Measurements from ENCODE around the gene ATG12. TPM values are rescaled to one million over a fixed set of nuclear protein-coding genes. Genes with fewer than 3 reads are reported as not detected.
A peak's percentile ranks its signal among the peaks of the same experiment; 100 is the strongest.

The ATG12 gene
- total and polyA plus RNA-seq, 7 experiments from 2014 or later, result 47.9 to 141 (median 82.9) TPM

DNA sequence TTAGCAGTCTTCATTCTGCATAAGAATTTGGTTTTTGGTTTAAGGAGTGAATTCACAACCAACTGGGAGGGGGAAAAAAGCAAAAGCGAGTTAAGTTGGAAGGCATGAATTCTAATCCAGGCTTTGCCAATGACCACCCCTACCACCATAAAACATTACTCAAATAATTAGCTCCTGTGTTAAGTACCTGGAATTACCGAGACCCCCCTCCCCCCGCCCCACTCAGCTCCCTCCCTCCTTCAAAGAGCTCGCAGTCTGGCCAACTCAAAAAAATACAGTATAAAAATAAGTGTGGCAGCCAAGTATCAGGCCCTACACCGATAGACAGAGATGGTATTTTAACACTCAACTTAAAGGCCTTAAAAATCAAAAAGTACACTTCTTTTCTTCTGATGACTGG lies 492 bp downstream of the ATG12 start:
- CTCF ChIA-PET, result interaction anchor here (0.6 to 1.7 kb wide), 3 partner anchors 10 to 267 kb away, joined by 3 to 5 read pairs (median 3); no protein-coding TSS in a partner anchor
- Histone ChIP-seq H3K9me3 (ENCODE audit: control insufficient read depth in 2 of 3, low read length in 3 of 3) (no peaks in the 10 kb centered on the region), H3K4me3 (ENCODE audit: low read length) (peak overlapping the region; percentile 81), H3K27me3 (ENCODE audit: control insufficient read depth in 2 of 2, insufficient read depth in 2 of 2, low read length in 2 of 2) (no peaks in the 10 kb centered on the region), H3K36me3 (ENCODE audit: control insufficient read depth in 2 of 3, insufficient read depth in 3 of 3, low read length in 3 of 3) (peaks cover 6 to 19% (median 13%) of the 10 kb centered on the region in 3 experiments), H3K4me1 (ENCODE audit: control insufficient read depth in 2 of 2, insufficient read depth in 2 of 2, low read length in 2 of 2) (peaks cover 36 to 37% of the 10 kb centered on the region in 2 donors), H3K27ac (ENCODE audit: low read depth, low read length) (peak overlapping the region; percentile 83)
- peaks cover 0 to 21% (median 7%) of the 10 kb centered on the region in 5 donors for H3K36me3 Mint-ChIP-seq
- ATAC-seq (no peak), DNase-seq (no peak)
- peaks cover 0 to 7% (median 0%) of the 10 kb centered on the region in 5 donors for H3K27me3 Mint-ChIP-seq
- intact Hi-C loops (cut with micrococcal nuclease), result loop anchor here (1.0 to 5.0 kb wide), 13 partner anchors 10 to 671 kb away; partner anchors contain the start of genes CCDC112 (in 2 of the 2), COMMD10 (in 2 of the 2), FEM1C (in 2 of the 2) and TMED7 (in 2 of the 2)
- H3K27ac Mint-ChIP-seq, result peak overlapping the region; percentile 97 to 100 (median 99)
- peak overlapping the region; percentile 95 to 100 (median 99) for H3K4me3 Mint-ChIP-seq
- POLR2A ChIA-PET, result interaction anchor here (0.6 to 1.8 kb wide), 14 partner anchors 9 to 581 kb away, joined by 3 to 8 read pairs (median 5); partner anchors contain the start of genes CCDC112, FEM1C, TICAM2 and TMED7
- no peaks in the 10 kb centered on the region for H3K9me3 Mint-ChIP-seq
- peaks cover 34 to 79% (median 65%) of the 10 kb centered on the region in 7 donors for H3K4me1 Mint-ChIP-seq

- Mint-ChIP-seq H3K36me3 (peaks cover 5 to 31% (median 19%) of the 10 kb centered on the region in 5 donors), H3K27ac (peak overlapping the region in 8 of 9 donors; percentile 72 to 100 (median 96)), H3K4me3 (peak overlapping the region; percentile 76 to 100 (median 98)), H3K4me1 (peaks cover 30 to 74% (median 60%) of the 10 kb centered on the region in 7 donors), H3K9me3 (no peaks in the 10 kb centered on the region), H3K27me3 (peaks cover 0 to 7% (median 0%) of the 10 kb centered on the region in 5 donors)
- intact Hi-C loops (cut with micrococcal nuclease), result loop anchor here (1.0 to 2.0 kb wide), 5 partner anchors 8 to 530 kb away; no protein-coding TSS in a partner anchor
- H3K27ac ChIP-seq (ENCODE audit: low read depth, low read length), result peak overlapping the region; percentile 42
- CTCF ChIA-PET, result interaction anchor here (1.0 to 1.2 kb wide), 2 partner anchors 204 to 529 kb away, joined by 3 to 5 read pairs; no protein-coding TSS in a partner anchor
- peak in 7 of 9 donors; percentile 48 to 73 (median 69) for DNase-seq
- H3K4me1 ChIP-seq (ENCODE audit: control insufficient read depth in 2 of 2, insufficient read depth in 2 of 2, low read length in 2 of 2), result peaks cover 34 to 36% of the 10 kb centered on the region in 2 donors
- H3K9me3 ChIP-seq (ENCODE audit: control insufficient read depth in 2 of 3, low read length in 3 of 3), result no peaks in the 10 kb centered on the region
- H3K4me3 ChIP-seq (ENCODE audit: low read length), result peak overlapping the region; percentile 19
- POLR2A ChIA-PET, result interaction anchor here (0.6 to 1.2 kb wide), 3 partner anchors 213 to 661 kb away, joined by 3 to 6 read pairs (median 4); partner anchors contain the start of gene COMMD10
- H3K27me3 ChIP-seq (ENCODE audit: control insufficient read depth in 2 of 2, insufficient read depth in 2 of 2, low read length in 2 of 2), result no peaks in the 10 kb centered on the region
- peak; percentile 44 for ATAC-seq
- peaks cover 13 to 34% (median 20%) of the 10 kb centered on the region in 3 experiments for H3K36me3 ChIP-seq (ENCODE audit: control insufficient read depth in 2 of 3, insufficient read depth in 3 of 3, low read length in 3 of 3)
Measured at GRCh38 chr5:115838885-115839518, 2.4 kb downstream of the ATG12 start.

GRCh38 chr5:115835481-115835880 lies 5.9 kb downstream of the ATG12 start:
- ChIA-PET POLR2A (interaction anchor here (0.7 kb wide), 1 partner anchor 47 kb away, joined by 3 read pairs; no protein-coding TSS in a partner anchor), CTCF (interaction anchor here (1.8 kb wide), 1 partner anchor 201 kb away, joined by 4 read pairs; no protein-coding TSS in a partner anchor)
- Histone ChIP-seq H3K27me3 (ENCODE audit: control insufficient read depth in 2 of 2, insufficient read depth in 2 of 2, low read length in 2 of 2) (no peaks in the 10 kb centered on the region), H3K4me1 (ENCODE audit: control insufficient read depth in 2 of 2, insufficient read depth in 2 of 2, low read length in 2 of 2) (peaks cover 22 to 24% of the 10 kb centered on the region in 2 donors), H3K27ac (ENCODE audit: low read depth, low read length) (no peak overlapping the region), H3K4me3 (ENCODE audit: low read length) (no peak overlapping the region), H3K9me3 (ENCODE audit: control insufficient read depth in 2 of 3, low read length in 3 of 3) (no peaks in the 10 kb centered on the region), H3K36me3 (ENCODE audit: control insufficient read depth in 2 of 3, insufficient read depth in 3 of 3, low read length in 3 of 3) (peaks cover 13 to 43% (median 20%) of the 10 kb centered on the region in 3 experiments)
- Mint-ChIP-seq H3K4me1 (peaks cover 23 to 56% (median 54%) of the 10 kb centered on the region in 7 donors), H3K27me3 (no peaks in the 10 kb centered on the region), H3K9me3 (no peaks in the 10 kb centered on the region), H3K4me3 (no peak overlapping the region), H3K27ac (peak overlapping the region in 2 of 9 donors; percentile 29 to 54), H3K36me3 (peaks cover 5 to 39% (median 32%) of the 10 kb centered on the region in 5 donors)
- ATAC-seq (no peak), DNase-seq (no peak)
- intact Hi-C loops (cut with micrococcal nuclease), result no loop called here

DNA sequence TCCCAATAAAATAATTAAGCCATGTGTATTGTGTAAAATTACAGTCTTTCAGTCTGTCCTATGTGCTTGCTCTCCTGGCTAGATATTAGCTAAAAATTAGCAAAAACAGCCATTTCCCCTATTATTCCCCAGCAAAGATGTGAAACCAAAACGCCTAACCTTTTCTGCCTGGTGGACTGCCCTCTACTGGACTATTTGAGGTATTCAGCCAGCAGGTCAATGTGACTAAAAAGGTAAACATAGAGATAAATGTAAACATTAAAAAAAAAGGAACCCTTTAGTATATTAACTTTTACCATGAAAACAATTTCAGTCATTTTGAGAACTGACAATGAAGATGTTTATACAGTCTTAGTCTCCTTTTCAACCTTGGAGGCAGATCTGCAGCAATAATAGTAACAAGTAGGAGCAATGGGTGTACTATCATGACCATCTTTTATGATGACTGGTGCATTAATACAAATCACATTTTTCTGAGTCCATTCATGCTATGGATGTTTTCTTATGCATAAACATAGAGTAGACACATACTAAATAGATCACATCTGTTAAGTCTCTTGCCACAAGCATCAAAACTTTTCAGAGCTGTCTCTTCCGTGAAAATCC lies 10.1 kb downstream of the ATG12 start:
- POLR2A ChIA-PET, result interaction anchor here (1.0 to 1.2 kb wide), 2 partner anchors 10 to 206 kb away, joined by 3 to 4 read pairs; partner anchors contain the start of gene ATG12
- CTCF ChIA-PET, result interaction anchor here (0.6 to 0.7 kb wide), 2 partner anchors 9 to 12 kb away, joined by 3 to 5 read pairs; no protein-coding TSS in a partner anchor
- peaks cover 0 to 4% (median 0%) of the 10 kb centered on the region in 3 experiments for H3K9me3 ChIP-seq (ENCODE audit: control insufficient read depth in 2 of 3, low read length in 3 of 3)
- H3K27ac ChIP-seq (ENCODE audit: low read depth, low read length), result no peak overlapping the region
- intact Hi-C loops (cut with micrococcal nuclease), result loop anchor here (1.0 to 2.0 kb wide), 4 partner anchors 8 to 197 kb away; partner anchors contain the start of genes AP3S1 (in 1 of the 2) and ATG12 (in 1 of the 2)
- H3K4me3 ChIP-seq (ENCODE audit: low read length), result no peak overlapping the region
- no peak overlapping the region for H3K4me3 Mint-ChIP-seq
- peak overlapping the region in 4 of 9 donors; percentile 0 to 77 (median 8) for H3K27ac Mint-ChIP-seq
- H3K36me3 ChIP-seq (ENCODE audit: control insufficient read depth in 2 of 3, insufficient read depth in 3 of 3, low read length in 3 of 3), result peaks cover 11 to 42% (median 14%) of the 10 kb centered on the region in 3 experiments
- no peaks in the 10 kb centered on the region for H3K4me1 ChIP-seq (ENCODE audit: control insufficient read depth in 2 of 2, insufficient read depth in 2 of 2, low read length in 2 of 2)
- H3K27me3 Mint-ChIP-seq, result peaks cover 0 to 1% (median 0%) of the 10 kb centered on the region in 5 donors
- H3K4me1 Mint-ChIP-seq, result peaks cover 5 to 29% (median 18%) of the 10 kb centered on the region in 7 donors
- peaks cover 5 to 49% (median 41%) of the 10 kb centered on the region in 5 donors for H3K36me3 Mint-ChIP-seq
- H3K9me3 Mint-ChIP-seq, result peaks cover 0 to 11% (median 2%) of the 10 kb centered on the region in 11 donors
- ATAC-seq, result peak; percentile 87
- peak in 5 of 9 donors; percentile 17 to 36 (median 30) for DNase-seq
- H3K27me3 ChIP-seq (ENCODE audit: control insufficient read depth in 2 of 2, insufficient read depth in 2 of 2, low read length in 2 of 2), result no peaks in the 10 kb centered on the region

DNA sequence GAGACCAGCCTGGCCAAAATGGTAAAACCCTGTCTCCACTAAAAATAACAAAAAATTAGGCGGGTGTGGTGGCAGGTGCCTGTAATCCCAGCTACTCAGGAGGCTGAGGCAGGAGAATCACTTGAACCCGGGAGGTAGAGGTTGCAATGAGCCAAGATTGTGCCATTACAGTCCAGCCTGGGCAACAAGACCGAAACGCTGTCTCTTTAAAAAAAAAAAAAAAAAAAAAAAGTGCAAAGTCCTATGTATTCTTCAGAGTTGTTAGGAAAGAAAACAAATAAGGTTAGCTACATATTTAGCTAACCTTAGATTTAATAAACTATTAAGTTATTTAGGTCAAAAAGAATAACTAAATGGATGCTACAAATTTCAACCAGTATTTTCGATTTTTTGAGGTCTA lies 11.5 kb downstream of the ATG12 start:
- no peak overlapping the region for H3K27ac ChIP-seq (ENCODE audit: low read depth, low read length)
- intact Hi-C loops (cut with micrococcal nuclease), result loop anchor here in 1 of 2 donors (2.0 kb wide), 1 partner anchor 195 kb away; no protein-coding TSS in a partner anchor
- H3K4me3 ChIP-seq (ENCODE audit: low read length), result no peak overlapping the region
- Mint-ChIP-seq H3K9me3 (peaks cover 0 to 25% (median 7%) of the 10 kb centered on the region in 11 donors), H3K27ac (no peak overlapping the region), H3K4me1 (peaks cover 5 to 19% (median 11%) of the 10 kb centered on the region in 7 donors), H3K4me3 (no peak overlapping the region), H3K36me3 (peaks cover 0 to 40% (median 31%) of the 10 kb centered on the region in 5 donors), H3K27me3 (peaks cover 0 to 10% (median 0%) of the 10 kb centered on the region in 5 donors)
- H3K9me3 ChIP-seq (ENCODE audit: control insufficient read depth in 2 of 3, low read length in 3 of 3), result peaks cover 0 to 4% (median 0%) of the 10 kb centered on the region in 3 experiments
- CTCF ChIA-PET, result interaction anchor here (0.6 kb wide), 1 partner anchor 51 kb away, joined by 4 read pairs; no protein-coding TSS in a partner anchor
- DNase-seq, result no peak
- peaks cover 0 to 30% (median 4%) of the 10 kb centered on the region in 3 experiments for H3K36me3 ChIP-seq (ENCODE audit: control insufficient read depth in 2 of 3, insufficient read depth in 3 of 3, low read length in 3 of 3)
- POLR2A ChIA-PET, result interaction anchor here (0.7 kb wide), 1 partner anchor 22 kb away, joined by 4 read pairs; no protein-coding TSS in a partner anchor
- H3K4me1 ChIP-seq (ENCODE audit: control insufficient read depth in 2 of 2, insufficient read depth in 2 of 2, low read length in 2 of 2), result no peaks in the 10 kb centered on the region
- ATAC-seq, result no peak
- no peaks in the 10 kb centered on the region for H3K27me3 ChIP-seq (ENCODE audit: control insufficient read depth in 2 of 2, insufficient read depth in 2 of 2, low read length in 2 of 2)

GRCh38 chr5:115825948-115826347 lies 15.4 kb downstream of the ATG12 start:
- H3K9me3 ChIP-seq (ENCODE audit: control insufficient read depth in 2 of 3, low read length in 3 of 3), result peaks cover 0 to 4% (median 0%) of the 10 kb centered on the region in 3 experiments
- peaks cover 0 to 2% (median under 1%) of the 10 kb centered on the region in 7 donors for H3K4me1 Mint-ChIP-seq
- H3K36me3 Mint-ChIP-seq, result peaks cover 0 to 26% (median 17%) of the 10 kb centered on the region in 5 donors
- no peaks in the 10 kb centered on the region for H3K27me3 ChIP-seq (ENCODE audit: control insufficient read depth in 2 of 2, insufficient read depth in 2 of 2, low read length in 2 of 2)
- CTCF ChIA-PET, result no interaction called here
- no peak overlapping the region for H3K27ac Mint-ChIP-seq
- H3K4me3 ChIP-seq (ENCODE audit: low read length), result no peak overlapping the region
- intact Hi-C loops (cut with micrococcal nuclease), result no loop called here
- ATAC-seq (no peak), DNase-seq (no peak)
- no peaks in the 10 kb centered on the region for H3K4me1 ChIP-seq (ENCODE audit: control insufficient read depth in 2 of 2, insufficient read depth in 2 of 2, low read length in 2 of 2)
- no peak overlapping the region for H3K4me3 Mint-ChIP-seq
- POLR2A ChIA-PET, result no interaction called here
- H3K9me3 Mint-ChIP-seq, result peaks cover 0 to 53% (median 15%) of the 10 kb centered on the region in 11 donors
- H3K27me3 Mint-ChIP-seq, result peaks cover under 1 to 29% (median 14%) of the 10 kb centered on the region in 5 donors
- H3K36me3 ChIP-seq (ENCODE audit: control insufficient read depth in 2 of 3, insufficient read depth in 3 of 3, low read length in 3 of 3), result peaks cover 0 to 15% (median 4%) of the 10 kb centered on the region in 3 experiments
- no peak overlapping the region for H3K27ac ChIP-seq (ENCODE audit: low read depth, low read length)
